ENCODE data around the gene GPR17.

- TF ChIP-seq CTCF (IDR thresholded peaks at IDR 0.05): no peak
- TF ChIP-seq EZH2 (IDR thresholded peaks at IDR 0.05; ENCODE audit: borderline replicate concordance, insufficient read depth, low read depth, low read length, poor library complexity, severe bottlenecking): no peak
Observed at GRCh38 chr2:127701193-127701650, 55.3 kb downstream of the GPR17 start, which contains the start of gene SFT2D3.

All from B cell (primary cell).